Loucy (cell line): ENCODE data around the gene KRTAP10-2.

Experiments
- H2AFZ ChIP-seq: fragments of 200-600 bp; sonication (generic); 2 replicates; pipeline ENCODE4 v1.6.0; 2016; ENCODE audit warnings: antibody characterized with exemption, mild to moderate bottlenecking, low read length, moderate library complexity
- H3F3A ChIP-seq: fragments of 200-600 bp; 2 replicates; pipeline ENCODE4 v1.6.0; 2016; ENCODE audit warnings: antibody characterized with exemption, low read depth, mild to moderate bottlenecking
- H3K27me3 ChIP-seq: fragments of 200-600 bp; sonication (generic); 2 replicates; pipeline ENCODE4 v1.6.1; 2014; ENCODE audit warnings: low read length, mild to moderate bottlenecking; ENCODE audit not compliant: insufficient read depth, poor library complexity, severe bottlenecking
- H3K36me3 ChIP-seq: fragments of 200-600 bp; sonication (generic); 2 replicates; pipeline ENCODE4 v1.6.1; 2016; ENCODE audit warnings: low read length; ENCODE audit not compliant: insufficient read depth
- H3K4me1 ChIP-seq: fragments of 200-600 bp; sonication (generic); 2 replicates; pipeline ENCODE4 v1.5.1; 2014; ENCODE audit warnings: low read length, mild to moderate bottlenecking; ENCODE audit not compliant: insufficient read depth, poor library complexity, severe bottlenecking
- H3K4me2 ChIP-seq: fragments of 200-600 bp; sonication (generic); 2 replicates; pipeline ENCODE4 v1.6.0; 2014; ENCODE audit warnings: antibody characterized with exemption, low read length, low read depth, mild to moderate bottlenecking; ENCODE audit not compliant: poor library complexity, severe bottlenecking
- H3K4me3 ChIP-seq: fragments of 200-600 bp; sonication (generic); 2 replicates; pipeline ENCODE4 v1.5.1; 2014; ENCODE audit warnings: low read length, mild to moderate bottlenecking, mixed read lengths; ENCODE audit not compliant: poor library complexity, severe bottlenecking
- H3K79me2 ChIP-seq: fragments of 200-600 bp; sonication (generic); 2 replicates; pipeline ENCODE4 v1.6.1; 2014; ENCODE audit warnings: low read length; ENCODE audit not compliant: insufficient read depth
- H3K9ac ChIP-seq: fragments of 200-600 bp; sonication (generic); 2 replicates; pipeline ENCODE4 v1.6.0; 2014; ENCODE audit warnings: mild to moderate bottlenecking, low read depth, low read length, moderate library complexity; ENCODE audit not compliant: poor library complexity, severe bottlenecking
- H3K9me2 ChIP-seq: fragments of 200-600 bp; sonication (generic); replicated peaks from 2 replicates; pipeline ENCODE4 v1.6.1; 2016; ENCODE audit warnings: low read depth, low read length, mixed read lengths
- H3K9me3 ChIP-seq: fragments of 200-600 bp; sonication (generic); 2 replicates; pipeline ENCODE4 v1.6.1; 2014; ENCODE audit warnings: mild to moderate bottlenecking, antibody characterized with exemption, low read length, low read depth; ENCODE audit not compliant: insufficient read depth
- H4K20me1 ChIP-seq: fragments of 200-600 bp; sonication (generic); 2 replicates; pipeline ENCODE4 v1.6.0; 2014; ENCODE audit warnings: antibody characterized with exemption, low read length, mild to moderate bottlenecking; ENCODE audit not compliant: insufficient read depth, poor library complexity, severe bottlenecking
- CTCF ChIP-seq: fragments of 200-600 bp; sonication (generic); conservative IDR thresholded peaks from 2 replicates; pipeline ENCODE4 v1.5.1; 2014; ENCODE audit warnings: mild to moderate bottlenecking, antibody characterized with exemption, low read length
- EZH2phosphoT487 ChIP-seq: fragments of 200-600 bp; IDR thresholded peaks from 2 replicates; pipeline ENCODE4 v1.6.1; 2018; ENCODE audit warnings: antibody characterized with exemption, mild to moderate bottlenecking, moderate library complexity, borderline replicate concordance

The KRTAP10-2 gene

GRCh38 chr21:44519346-44520325, 31.7 kb downstream of the KRTAP10-2 start:
- no peaks in the 10 kb centered on the region for H3K9me2 ChIP-seq
- no peaks in the 10 kb centered on the region for H3F3A ChIP-seq
- peaks cover 8% of the 10 kb centered on the region; the same call in 1 of the 2 replicates for H3K9me3 ChIP-seq
- no peaks in the 10 kb centered on the region for H3K36me3 ChIP-seq
- H3K4me2 ChIP-seq: no peak overlapping the region
- TF ChIP-seq CTCF: no peak
- TF ChIP-seq EZH2phosphoT487: no peak
- no peaks in the 10 kb centered on the region for H3K27me3 ChIP-seq
- H3K4me3 ChIP-seq: no peak overlapping the region
- no peak overlapping the region for H2AFZ ChIP-seq
- no peaks in the 10 kb centered on the region for H3K79me2 ChIP-seq
- no peaks in the 10 kb centered on the region for H4K20me1 ChIP-seq
- no peaks in the 10 kb centered on the region for H3K4me1 ChIP-seq
- no peak overlapping the region for H3K9ac ChIP-seq

DNA sequence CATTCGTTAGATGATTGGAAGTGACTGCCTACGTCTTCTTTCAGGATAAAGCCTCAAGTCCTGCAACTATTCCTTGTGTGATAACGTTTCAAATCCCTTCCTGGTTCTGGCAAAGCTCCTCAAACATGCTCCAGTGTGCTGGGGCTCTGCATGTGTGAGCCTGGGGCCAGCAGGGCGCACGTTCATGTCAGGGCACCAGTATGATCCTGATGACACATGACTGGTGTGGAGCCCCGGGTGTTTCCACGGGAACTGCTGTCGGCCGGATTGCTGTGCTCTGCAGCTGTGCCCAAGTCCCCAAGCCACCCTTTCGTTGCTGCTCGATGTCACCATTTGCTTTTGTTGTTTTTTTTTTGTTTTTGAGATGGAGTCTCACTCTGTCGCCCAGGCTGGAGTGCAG, 32.6 kb downstream of the KRTAP10-2 start:
- Histone ChIP-seq H3K79me2 (no peaks in the 10 kb centered on the region), H3K4me2 (no peak overlapping the region), H3F3A (no peaks in the 10 kb centered on the region), H2AFZ (no peak overlapping the region), H3K4me3 (no peak overlapping the region), H3K9me3 (peaks cover 2% of the 10 kb centered on the region; the same call in 1 of the 2 replicates), H3K36me3 (no peaks in the 10 kb centered on the region), H3K27me3 (no peaks in the 10 kb centered on the region), H3K9me2 (no peaks in the 10 kb centered on the region), H3K4me1 (no peaks in the 10 kb centered on the region), H3K9ac (no peak overlapping the region), H4K20me1 (no peaks in the 10 kb centered on the region)
- TF ChIP-seq EZH2phosphoT487 (no peak), CTCF (no peak)

- Histone ChIP-seq H3K4me2 (no peak overlapping the region), H2AFZ (no peak overlapping the region), H3K4me3 (no peak overlapping the region), H3K79me2 (no peaks in the 10 kb centered on the region), H3F3A (no peaks in the 10 kb centered on the region), H3K9me3 (no peaks in the 10 kb centered on the region; the same call in 1 of the 2 replicates), H3K4me1 (no peaks in the 10 kb centered on the region), H3K9ac (no peak overlapping the region), H3K36me3 (no peaks in the 10 kb centered on the region), H3K9me2 (no peaks in the 10 kb centered on the region), H4K20me1 (no peaks in the 10 kb centered on the region), H3K27me3 (no peaks in the 10 kb centered on the region)
- no peak for TF ChIP-seq CTCF
- TF ChIP-seq EZH2phosphoT487: no peak
Measured at GRCh38 chr21:44517175-44517899, 34.0 kb downstream of the KRTAP10-2 start.
